GM18505 (cell line): ENCODE measurements around the gene MLPH.

ENCODE experiments used
- ATAC-seq: cut with Tn5 transposase; IDR thresholded peaks from one replicate; pipeline ENCODE4 v1.9.1; 2021; ENCODE audit not compliant: unreplicated experiment
- POLR2A ChIP-seq: IDR thresholded peaks from 4 replicates; pipeline ENCODE4 v1.6.1; 2011; ENCODE audit warnings: borderline replicate concordance; ENCODE audit not compliant: insufficient read depth, insufficient read length; ENCODE audit errors: extremely low read depth

The MLPH gene

DNA sequence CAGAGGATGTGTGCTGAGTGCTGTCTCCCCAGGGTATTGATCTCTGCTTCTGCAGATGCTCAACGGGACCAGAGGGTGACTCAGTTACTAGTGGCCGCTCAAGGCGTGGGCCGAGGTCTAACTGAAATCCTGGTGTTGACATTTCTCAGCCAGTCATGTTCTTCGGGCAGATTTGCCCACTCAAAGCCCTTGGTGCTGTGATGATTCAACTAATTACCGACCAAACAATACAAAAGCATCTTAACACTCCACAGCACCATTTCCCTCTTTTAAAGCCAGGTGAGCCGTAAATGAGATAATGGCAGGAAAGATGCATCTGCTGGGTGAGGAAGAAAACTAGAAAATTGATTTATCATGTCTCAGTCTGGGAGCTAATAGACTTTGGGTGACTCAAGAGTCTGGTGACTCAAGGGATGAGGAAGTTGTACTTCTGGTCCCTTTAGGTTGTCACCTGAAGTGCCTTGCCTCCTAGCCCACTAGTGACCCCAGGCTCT is 46.7 kb downstream of the MLPH start:
- TF ChIP-seq POLR2A, result no peak
- ATAC-seq, result no peak

DNA sequence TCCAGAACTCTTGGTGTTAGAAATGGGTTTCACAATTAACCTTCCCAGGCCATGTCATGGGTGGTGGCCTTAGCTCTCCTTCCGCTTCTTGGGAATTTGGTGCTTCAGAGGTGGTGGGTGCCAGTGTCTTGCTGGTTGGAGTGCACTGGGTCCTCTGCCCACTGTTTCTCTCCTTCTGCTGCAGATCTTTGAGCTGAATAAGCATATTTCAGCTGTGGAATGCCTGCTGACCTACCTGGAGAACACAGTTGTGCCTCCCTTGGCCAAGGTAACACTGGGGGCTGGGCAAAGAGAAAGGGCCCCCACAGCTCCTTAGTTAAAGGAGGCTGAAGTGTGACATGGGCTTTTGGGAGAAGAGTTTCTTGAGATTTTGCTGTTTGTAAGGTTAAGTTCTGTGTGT is 47.3 kb downstream of the MLPH start:
- TF ChIP-seq POLR2A, result no peak

DNA sequence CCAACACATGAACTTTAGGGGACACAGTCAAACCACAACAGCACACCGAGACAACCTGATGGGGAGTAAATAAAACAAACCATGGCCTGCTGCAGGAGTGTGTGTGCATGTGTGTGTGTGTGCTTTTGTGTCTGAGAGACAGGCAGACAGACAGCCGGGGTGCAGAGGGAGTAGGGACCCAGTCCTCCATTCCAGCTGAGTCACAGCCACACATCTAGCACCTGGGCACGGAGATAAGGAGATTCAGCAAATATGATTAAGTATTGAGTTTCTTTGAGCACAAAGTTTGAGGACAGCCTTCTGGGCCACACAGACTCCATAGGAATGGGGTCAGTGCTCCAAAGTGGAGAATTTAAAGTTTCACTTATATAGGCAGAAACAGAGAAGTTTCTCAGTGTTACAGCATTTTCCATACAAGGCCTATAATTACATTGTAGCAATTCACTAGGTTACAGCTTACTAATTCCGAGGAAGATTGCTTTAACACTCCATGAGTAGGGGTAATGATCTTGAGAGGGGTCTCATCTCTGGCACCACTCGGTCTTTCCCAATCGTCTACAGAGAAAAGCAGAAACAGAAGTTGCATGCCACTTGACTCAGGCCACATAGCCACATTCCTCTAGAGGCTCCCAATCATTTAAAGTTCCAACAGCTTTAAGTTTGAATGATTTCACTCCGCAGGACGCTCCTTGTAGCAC is 48.5 kb downstream of the MLPH start:
- TF ChIP-seq POLR2A, result no peak
- ATAC-seq, result no peak

More for the DNA sequence above, 47.3 kb downstream of the MLPH start:
- ATAC-seq, result no peak

DNA sequence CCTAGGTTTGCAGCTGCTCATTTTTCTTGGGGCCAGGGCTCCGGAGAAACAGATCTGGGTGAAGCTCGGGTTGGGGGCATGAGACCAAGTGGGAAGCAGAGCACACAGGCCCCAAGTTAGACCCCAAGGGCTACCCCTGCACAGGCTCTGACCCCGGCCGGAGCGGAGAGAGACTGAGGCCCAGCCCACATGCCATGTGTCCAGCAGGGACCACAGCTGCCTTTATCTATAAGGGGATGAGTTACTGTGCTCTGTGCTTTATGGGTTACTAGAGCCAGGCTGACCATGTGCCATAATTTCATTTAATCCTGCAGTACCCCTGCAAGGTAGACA is 49.0 kb downstream of the MLPH start:
- no peak for TF ChIP-seq POLR2A
- ATAC-seq, result no peak

DNA sequence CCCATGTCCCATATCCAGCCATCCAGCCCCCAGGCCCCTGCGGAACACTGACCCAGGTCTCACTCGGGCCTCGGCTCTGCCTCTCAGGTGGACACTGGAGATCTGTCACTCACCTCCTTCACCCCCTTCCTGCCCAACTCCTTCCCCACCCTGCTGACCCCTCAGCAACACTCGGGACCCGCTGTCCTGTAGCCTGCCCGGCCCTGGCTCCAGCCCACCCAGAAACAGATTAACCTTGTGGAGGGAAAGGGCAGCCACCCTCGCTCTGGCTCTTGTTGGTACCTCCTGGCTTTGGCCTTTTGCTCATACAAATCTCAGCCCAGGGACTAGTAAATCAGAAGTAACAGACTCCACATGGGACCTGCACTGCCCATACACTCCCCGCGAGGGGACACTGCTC is 49.6 kb downstream of the MLPH start:
- TF ChIP-seq POLR2A, result no peak
- ATAC-seq, result no peak

DNA sequence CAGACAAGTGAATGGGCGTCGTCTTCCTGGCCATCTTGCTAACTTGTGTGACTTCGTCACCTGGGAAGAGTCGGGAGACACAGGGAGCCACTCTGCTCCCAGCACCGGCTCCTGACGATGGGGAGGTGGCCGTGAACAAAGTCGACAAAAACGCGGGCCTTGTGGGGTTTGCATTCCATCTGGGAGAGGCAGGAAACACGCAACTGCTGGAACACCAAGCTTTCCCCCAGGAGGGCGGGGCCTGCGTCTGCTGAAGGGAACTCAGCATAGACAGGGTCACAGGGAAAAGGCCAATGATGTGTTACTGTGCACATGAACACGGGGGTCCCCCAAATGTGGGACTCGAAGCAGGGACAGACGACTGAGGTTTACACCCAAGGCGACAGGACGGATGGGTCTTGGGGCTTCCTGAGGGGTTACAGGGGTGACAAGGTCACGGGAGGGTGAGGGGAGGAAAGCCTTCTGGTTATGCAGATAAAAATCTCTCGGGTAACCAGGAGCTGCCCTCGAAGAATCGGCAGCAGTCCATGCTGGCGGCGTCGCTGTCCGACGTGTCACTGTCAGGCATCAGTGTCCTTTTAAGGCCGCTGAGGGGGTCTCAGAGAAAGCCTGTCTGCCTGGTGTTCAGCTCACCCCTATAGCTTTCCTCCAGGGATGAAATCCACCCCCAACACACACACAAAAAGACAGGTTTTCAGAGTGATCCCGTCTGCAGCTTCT is 51.1 kb downstream of the MLPH start:
- ATAC-seq, result no peak
- no peak for TF ChIP-seq POLR2A

DNA sequence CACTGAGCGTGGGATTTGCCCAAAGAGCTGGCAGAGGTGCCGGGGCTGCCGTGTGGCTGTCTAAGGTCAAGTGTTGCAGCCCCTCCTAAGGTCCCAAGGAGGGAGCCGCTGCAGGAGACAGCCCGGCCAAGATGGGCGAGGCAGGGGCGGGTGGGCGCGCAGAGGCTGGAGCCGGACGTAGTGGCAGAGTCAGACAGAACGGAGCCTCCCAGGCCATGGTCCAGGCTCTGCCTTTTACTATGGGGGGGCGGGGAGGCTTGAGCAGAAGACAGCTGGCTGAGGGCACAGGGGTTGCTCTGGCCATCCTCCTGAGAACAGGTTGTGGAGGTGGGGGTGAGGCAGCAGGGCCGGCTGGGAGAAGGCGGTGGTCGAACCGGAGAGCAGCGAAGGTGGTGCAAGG is 51.9 kb downstream of the MLPH start:
- ATAC-seq, result no peak
- no peak for TF ChIP-seq POLR2A

DNA sequence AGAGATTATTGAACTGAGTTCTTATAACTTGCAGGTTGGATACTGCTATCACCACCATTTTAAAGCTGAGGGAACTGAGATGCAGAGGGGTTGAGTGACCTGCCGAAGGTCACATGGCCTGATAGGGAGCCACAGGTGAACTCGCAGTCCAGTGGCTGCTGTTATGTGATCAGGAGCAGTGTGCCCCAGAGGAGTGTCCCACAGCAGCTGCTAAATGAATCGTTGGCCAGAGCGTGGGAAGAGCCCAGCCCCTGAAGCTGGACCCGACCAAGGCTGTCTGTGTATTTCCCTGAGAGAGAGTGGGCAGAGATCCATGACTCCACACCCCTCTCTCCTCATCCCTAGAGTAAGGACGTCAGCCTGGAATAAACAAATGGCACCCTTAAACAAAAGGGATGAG is 52.6 kb downstream of the MLPH start:
- TF ChIP-seq POLR2A, result no peak
- no peak for ATAC-seq

DNA sequence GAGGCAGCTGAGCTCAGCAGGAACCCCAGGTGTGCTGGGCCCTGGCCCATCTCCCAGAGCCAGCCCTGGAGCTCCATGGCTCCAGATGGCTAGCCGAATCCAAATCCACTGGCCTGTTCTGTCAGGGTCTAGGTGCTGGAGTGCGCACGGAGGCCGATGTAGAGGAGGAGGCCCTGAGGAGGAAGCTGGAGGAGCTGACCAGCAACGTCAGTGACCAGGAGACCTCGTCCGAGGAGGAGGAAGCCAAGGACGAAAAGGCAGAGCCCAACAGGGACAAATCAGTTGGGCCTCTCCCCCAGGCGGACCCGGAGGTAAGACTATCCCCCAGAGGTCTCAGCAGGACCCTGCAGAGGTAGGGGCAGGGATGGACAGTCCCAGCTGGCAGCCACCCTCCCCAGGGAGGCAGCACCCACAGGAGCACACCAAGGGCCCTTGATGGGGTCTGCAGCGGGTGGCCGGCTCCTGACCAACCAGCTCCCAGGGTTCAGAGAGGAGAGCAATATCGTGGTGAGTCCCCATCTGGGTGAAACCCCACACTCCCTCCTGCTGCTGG is 53.2 kb downstream of the MLPH start:
- ATAC-seq, result no peak
- no peak for TF ChIP-seq POLR2A

DNA sequence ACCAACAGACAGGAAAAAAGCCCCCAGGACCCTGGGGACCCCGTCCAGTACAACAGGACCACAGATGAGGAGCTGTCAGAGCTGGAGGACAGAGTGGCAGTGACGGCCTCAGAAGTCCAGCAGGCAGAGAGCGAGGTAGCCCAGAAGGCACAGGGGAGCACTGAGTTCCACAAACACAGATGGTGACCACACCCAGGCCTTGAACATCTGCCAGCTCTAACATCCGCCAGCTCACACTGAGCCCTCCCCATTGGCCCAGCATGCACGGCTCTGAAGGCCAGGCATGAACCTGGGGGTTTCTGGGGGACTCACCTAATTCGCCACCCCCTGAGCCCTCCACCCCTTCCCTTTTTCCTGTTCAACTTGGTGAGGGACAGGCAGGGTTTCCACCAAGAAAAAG is 53.8 kb downstream of the MLPH start:
- no peak for ATAC-seq
- TF ChIP-seq POLR2A, result no peak

DNA sequence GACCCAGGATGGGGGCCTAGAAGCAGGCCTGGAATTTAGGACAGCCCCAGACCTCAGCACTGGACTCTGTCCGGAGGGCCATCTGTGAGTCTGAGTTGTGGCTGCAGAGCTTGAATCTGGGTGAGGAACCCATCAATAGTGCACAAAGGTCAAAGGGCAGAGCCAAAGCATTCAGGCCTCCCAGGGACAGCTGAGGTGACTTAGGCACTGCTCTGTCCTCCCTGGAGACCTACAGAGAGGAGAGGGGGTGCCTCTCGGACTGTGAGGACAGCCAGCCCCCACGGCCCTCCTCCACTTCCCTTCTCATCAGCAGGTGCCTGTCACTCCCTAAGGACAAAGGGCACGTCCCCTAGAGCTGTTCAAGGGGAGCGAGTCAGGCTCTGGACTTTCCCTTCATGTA is 54.2 kb downstream of the MLPH start:
- ATAC-seq, result no peak
- TF ChIP-seq POLR2A, result no peak

DNA sequence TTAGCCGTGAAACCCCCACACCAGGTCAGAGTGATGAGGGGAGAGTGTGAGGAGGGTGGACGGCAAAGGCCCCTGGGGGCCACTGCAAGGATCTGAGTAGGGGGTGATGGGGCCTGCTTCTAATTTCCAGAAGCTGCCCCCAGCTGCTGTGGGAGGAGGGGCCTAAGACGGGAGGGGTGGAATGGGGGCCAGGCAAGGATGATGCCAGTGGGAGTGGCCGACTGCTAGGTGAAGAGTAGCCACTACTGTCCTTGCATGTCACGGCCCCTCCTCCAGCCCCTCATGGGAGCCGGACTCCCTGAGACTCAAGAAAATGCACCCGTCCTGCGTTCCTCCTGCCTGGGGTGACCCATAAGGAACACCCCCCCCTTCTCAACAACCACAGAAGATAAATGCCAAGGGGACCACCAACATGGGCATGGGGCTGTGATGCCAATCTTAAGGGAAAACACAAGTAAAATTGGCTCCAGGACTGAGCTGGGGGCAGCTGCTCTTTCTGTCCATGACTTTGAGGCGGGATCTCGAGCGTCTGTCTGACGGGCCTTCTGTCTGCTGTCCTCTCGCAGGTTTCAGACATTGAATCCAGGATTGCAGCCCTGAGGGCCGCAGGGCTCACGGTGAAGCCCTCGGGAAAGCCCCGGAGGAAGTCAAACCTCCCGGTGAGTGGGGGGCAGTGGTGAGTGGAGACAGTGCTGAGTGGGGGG is 55.1 kb downstream of the MLPH start:
- no peak for TF ChIP-seq POLR2A
- no peak for ATAC-seq

DNA sequence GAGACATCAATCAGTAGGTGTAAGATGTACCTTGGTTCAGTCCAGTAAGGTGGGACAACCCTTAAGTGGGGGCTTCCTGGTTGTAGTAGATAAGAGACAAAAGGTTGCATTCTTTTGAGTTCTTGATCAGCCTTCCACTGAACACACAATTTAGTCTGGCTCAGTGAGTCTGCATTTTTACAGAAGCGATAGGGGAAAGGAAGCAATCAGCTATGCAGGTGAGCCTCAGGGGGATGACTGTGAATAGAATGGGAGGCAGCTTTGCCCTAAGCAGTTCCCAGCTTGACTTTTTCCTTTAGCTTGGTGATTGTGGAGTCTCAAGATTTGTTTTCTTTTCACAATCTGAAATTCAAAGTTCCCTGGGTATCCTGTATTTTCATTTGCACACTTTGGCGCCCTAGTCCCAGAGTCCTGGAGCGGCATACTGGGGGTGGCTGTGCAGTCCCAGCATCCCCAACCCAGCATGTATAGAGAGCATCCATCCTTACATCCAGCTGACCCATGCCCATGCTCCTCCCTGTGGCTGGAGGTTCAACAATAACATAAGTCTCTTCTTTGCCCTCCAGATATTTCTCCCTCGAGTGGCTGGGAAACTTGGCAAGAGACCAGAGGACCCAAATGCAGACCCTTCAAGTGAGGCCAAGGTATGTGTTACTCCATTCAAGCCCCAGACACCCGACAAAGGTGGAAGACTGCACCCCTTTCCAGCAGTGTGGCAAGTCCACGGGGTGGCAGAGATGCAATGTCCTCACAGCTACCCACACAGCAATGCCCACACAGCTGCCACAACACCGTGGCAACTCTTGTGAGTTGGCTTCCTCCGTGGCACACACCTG is 59.2 kb downstream of the MLPH start:
- ATAC-seq, result no peak
- no peak for TF ChIP-seq POLR2A
